HEK293 (cell line): ENCODE results near the gene ROM1.

ENCODE experiments used
- CTCF ChIP-seq: fragments of 450-650 bp; formaldehyde crosslinking; IDR thresholded peaks from 2 replicates; pipeline ENCODE4 v1.5.1; 2016; ENCODE audit warnings: missing biosample characterization, missing genetic modification characterization
- GLI4 ChIP-seq: fragments of 450-650 bp; formaldehyde crosslinking; IDR thresholded peaks from 2 replicates; pipeline ENCODE4 v1.5.1; 2016; ENCODE audit warnings: missing biosample characterization, missing genetic modification characterization
- OSR2 ChIP-seq: fragments of 450-650 bp; formaldehyde crosslinking; IDR thresholded peaks from 2 replicates; pipeline ENCODE4 v1.5.1; 2016; ENCODE audit warnings: missing biosample characterization, missing genetic modification characterization
- ZBTB11 ChIP-seq: fragments of 450-650 bp; formaldehyde crosslinking; conservative IDR thresholded peaks from 2 replicates; pipeline ENCODE4 v1.5.1; 2016; ENCODE audit warnings: low read depth, missing biosample characterization, missing genetic modification characterization
- ZBTB26 ChIP-seq: fragments of 450-650 bp; formaldehyde crosslinking; optimal IDR thresholded peaks from 2 replicates; pipeline ENCODE3; 2016; ENCODE audit warnings: missing biosample characterization, mild to moderate bottlenecking, missing genetic modification characterization
- ZNF10 ChIP-seq: fragments of 450-650 bp; formaldehyde crosslinking; IDR thresholded peaks from 2 replicates; pipeline ENCODE4 v1.5.1; 2017; ENCODE audit warnings: missing biosample characterization, missing genetic modification characterization
- ZNF184 ChIP-seq: fragments of 450-650 bp; IDR thresholded peaks from 2 replicates; pipeline ENCODE4 v1.5.1; 2018; ENCODE audit warnings: missing biosample characterization, mild to moderate bottlenecking, missing genetic modification characterization
- ZNF274 ChIP-seq, 2 experiments: fragments of 200-500 bp in 1 of 2; fragments of 450-650 bp in 1 of 2; sonication (Bioruptor generic) in 1 of 2; formaldehyde crosslinking in 1 of 2; IDR thresholded peaks; 2 replicates each; pipeline versions ENCODE4 v1.5.1 to v1.6.1; 2014 to 2016; ENCODE audit warnings: borderline replicate concordance in 1 of 2, inconsistent platforms in 1 of 2, low read length in 1 of 2, missing biosample characterization in 1 of 2, missing genetic modification characterization in 1 of 2
- ZNF341 ChIP-seq: fragments of 450-650 bp; formaldehyde crosslinking; IDR thresholded peaks from 2 replicates; pipeline ENCODE4; 2016; ENCODE audit warnings: low read depth, missing biosample characterization, missing genetic modification characterization
- ZNF391 ChIP-seq: fragments of 450-650 bp; formaldehyde crosslinking; IDR thresholded peaks from 2 replicates; pipeline ENCODE4 v1.5.1; 2016; ENCODE audit warnings: low read depth, missing biosample characterization, missing genetic modification characterization, borderline replicate concordance
- ZNF423 ChIP-seq: fragments of 450-650 bp; formaldehyde crosslinking; IDR thresholded peaks from 2 replicates; pipeline ENCODE4 v1.5.1; 2016; ENCODE audit warnings: missing biosample characterization, missing genetic modification characterization
- ZNF521 ChIP-seq: fragments of 450-650 bp; formaldehyde crosslinking; IDR thresholded peaks from 2 replicates; pipeline ENCODE4 v1.5.1; 2017; ENCODE audit warnings: missing biosample characterization, mild to moderate bottlenecking, missing genetic modification characterization
- ZNF549 ChIP-seq: fragments of 450-650 bp; IDR thresholded peaks from 2 replicates; pipeline ENCODE4 v1.5.1; 2018; ENCODE audit warnings: missing biosample characterization, missing genetic modification characterization, mild to moderate bottlenecking, inconsistent platforms, moderate library complexity
- ZNF596 ChIP-seq: fragments of 450-650 bp; IDR thresholded peaks from 2 replicates; pipeline ENCODE4 v1.5.0; 2018; ENCODE audit warnings: missing biosample characterization, mild to moderate bottlenecking, missing genetic modification characterization, moderate library complexity

- TF ChIP-seq ZNF274 (IDR thresholded peaks at IDR 0.05; ENCODE audit: low read length) = no peak
- TF ChIP-seq ZNF274 (tag by site-specific recombination; IDR thresholded peaks at IDR 0.05; ENCODE audit: borderline replicate concordance) = no peak
- TF ChIP-seq CTCF (tag by site-specific recombination) = no peak
- no peak for TF ChIP-seq ZNF10 (tag by site-specific recombination)
- no peak for TF ChIP-seq OSR2 (tag by site-specific recombination)
- TF ChIP-seq ZBTB26 (tag by site-specific recombination) = no peak
- TF ChIP-seq ZBTB11 = no peak
- no peak for TF ChIP-seq ZNF596 (tag by site-specific recombination)
- no peak for TF ChIP-seq ZNF391 (tag by site-specific recombination)
- TF ChIP-seq ZNF341 (tag by site-specific recombination) = no peak
- no peak for TF ChIP-seq GLI4 (tag by site-specific recombination)
- no peak for TF ChIP-seq ZNF549
- TF ChIP-seq ZNF423 (tag by site-specific recombination) = no peak
- TF ChIP-seq ZNF521 (tag by site-specific recombination) = no peak
- TF ChIP-seq ZNF184 (tag by site-specific recombination) = no peak
Measured at GRCh38 chr11:62608776-62609175, 4.3 kb upstream of the ROM1 start.
